Astrocyte (in vitro differentiated cells and primary cell): ENCODE measurements around the gene CCDC60. TPM values are rescaled to one million over a fixed set of nuclear protein-coding genes. Genes with fewer than 3 reads are reported as not detected.
A peak's percentile ranks its signal among the peaks of the same experiment; 100 is the strongest.

Experiments used
- DNase-seq: peaks from one replicate; pipeline ENCODE4 v3.0.0-alpha.2; 2010; ENCODE audit warnings: low read depth
- FAIRE-seq: peaks from 2 replicates; lab custom pipeline; 2011; peaks lifted over from hg19 to GRCh38; lab: Jason Lieb, UNC
- H2AFZ ChIP-seq: 2 replicates; pipeline ENCODE4 v1.6.0; 2012; ENCODE audit warnings: low read depth, low read length, inconsistent platforms
- H3K27ac ChIP-seq: 2 replicates; pipeline ENCODE4 v1.5.1; 2011; ENCODE audit warnings: low read depth, low read length, inconsistent platforms
- H3K27me3 ChIP-seq: 2 replicates; pipeline ENCODE4 v1.6.0; 2011; ENCODE audit warnings: low read length, inconsistent platforms; ENCODE audit not compliant: insufficient read depth
- H3K36me3 ChIP-seq: 2 replicates; pipeline ENCODE4 v1.5.1; 2011; ENCODE audit warnings: low read length, inconsistent platforms; ENCODE audit not compliant: insufficient read depth
- H3K4me1 ChIP-seq: 2 replicates; pipeline ENCODE4 v1.5.1; 2011; ENCODE audit warnings: low read length, inconsistent platforms; ENCODE audit not compliant: insufficient read depth
- H3K4me2 ChIP-seq: 2 replicates; pipeline ENCODE4 v1.6.0; 2012; ENCODE audit warnings: low read length, inconsistent platforms
- H3K4me3 ChIP-seq: 2 replicates; pipeline ENCODE4 v1.5.1; 2011; ENCODE audit warnings: low read depth, mild to moderate bottlenecking, low read length, inconsistent platforms; ENCODE audit not compliant: insufficient read depth
- H3K79me2 ChIP-seq: 2 replicates; pipeline ENCODE4 v1.6.0; 2012; ENCODE audit warnings: mild to moderate bottlenecking, low read length, inconsistent platforms; ENCODE audit not compliant: insufficient read depth
- H3K9ac ChIP-seq: 2 replicates; pipeline ENCODE4 v1.6.0; 2012; ENCODE audit warnings: mild to moderate bottlenecking, low read length, inconsistent platforms
- H3K9me3 ChIP-seq: 2 replicates; pipeline ENCODE4 v1.5.1; 2012; ENCODE audit warnings: low read depth, mild to moderate bottlenecking, low read length, inconsistent platforms; ENCODE audit not compliant: insufficient read depth
- H4K20me1 ChIP-seq: 2 replicates; pipeline ENCODE4 v1.6.0; 2012; ENCODE audit warnings: low read length, inconsistent platforms; ENCODE audit not compliant: insufficient read depth
- H3K27ac Mint-ChIP-seq: one replicate; pipeline ENCODE4 v1.8.0; 2021; ENCODE audit warnings: mild to moderate bottlenecking, mixed read lengths; ENCODE audit not compliant: unreplicated experiment
- H3K27me3 Mint-ChIP-seq: one replicate; pipeline ENCODE4 v1.8.0; 2021; ENCODE audit warnings: low read depth, mixed read lengths; ENCODE audit not compliant: unreplicated experiment
- H3K36me3 Mint-ChIP-seq: one replicate; pipeline ENCODE4 v1.8.0; 2021; ENCODE audit warnings: low read depth, mixed read lengths; ENCODE audit not compliant: unreplicated experiment
- H3K4me1 Mint-ChIP-seq: one replicate; pipeline ENCODE4 v1.8.0; 2021; ENCODE audit warnings: low read depth, mixed read lengths; ENCODE audit not compliant: unreplicated experiment
- H3K4me3 Mint-ChIP-seq: one replicate; pipeline ENCODE4 v1.8.0; 2021; ENCODE audit warnings: mild to moderate bottlenecking, moderate library complexity, mixed read lengths; ENCODE audit not compliant: unreplicated experiment
- H3K9me3 Mint-ChIP-seq: one replicate; pipeline ENCODE4 v1.8.0; 2021; ENCODE audit warnings: mild to moderate bottlenecking, mixed read lengths; ENCODE audit not compliant: unreplicated experiment
- EZH2 ChIP-seq: IDR thresholded peaks from 2 replicates; pipeline ENCODE4 v1.6.1; 2012; ENCODE audit warnings: mild to moderate bottlenecking, low read length, inconsistent platforms; ENCODE audit not compliant: insufficient read depth
- total RNA-seq: library from RNA; stranded (reverse); gene quantifications from 2 replicates; pipeline ENCODE4 v1.2.1, GENCODE V29; 2021
- TF ChIP-seq, protein P1 (sequence below): IDR thresholded peaks from 2 replicates; pipeline ENCODE4 v1.5.1; 2011; ENCODE audit warnings: low read depth, mild to moderate bottlenecking, inconsistent platforms, low read length, moderate library complexity; ENCODE audit not compliant: insufficient read depth

CCDC60 gene
- total RNA-seq, 1 donor from 2014 or later = 1.7 TPM

DNA sequence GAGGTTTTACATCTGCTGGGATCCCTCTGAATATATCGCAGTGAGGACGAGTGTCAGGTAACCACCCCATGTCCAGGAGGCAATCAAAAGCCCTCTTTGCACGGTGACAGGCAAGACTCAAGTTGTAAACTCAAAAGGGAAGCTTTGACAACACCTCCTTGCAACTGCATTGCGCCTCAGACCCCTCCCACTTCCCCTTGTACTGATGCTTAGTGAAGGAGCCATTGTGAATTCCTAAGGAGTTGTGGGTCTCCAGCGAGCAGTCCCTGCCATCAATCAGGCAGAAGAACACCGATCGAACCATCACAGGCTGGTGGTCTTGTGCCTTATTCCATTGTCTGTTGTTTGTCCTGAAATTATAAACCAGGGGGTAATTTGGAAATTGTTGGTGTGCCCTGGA, 112.6 kb downstream of the CCDC60 start:
- H3K36me3 ChIP-seq = no peaks in the 10 kb centered on the region
- DNase-seq = no peak

DNA sequence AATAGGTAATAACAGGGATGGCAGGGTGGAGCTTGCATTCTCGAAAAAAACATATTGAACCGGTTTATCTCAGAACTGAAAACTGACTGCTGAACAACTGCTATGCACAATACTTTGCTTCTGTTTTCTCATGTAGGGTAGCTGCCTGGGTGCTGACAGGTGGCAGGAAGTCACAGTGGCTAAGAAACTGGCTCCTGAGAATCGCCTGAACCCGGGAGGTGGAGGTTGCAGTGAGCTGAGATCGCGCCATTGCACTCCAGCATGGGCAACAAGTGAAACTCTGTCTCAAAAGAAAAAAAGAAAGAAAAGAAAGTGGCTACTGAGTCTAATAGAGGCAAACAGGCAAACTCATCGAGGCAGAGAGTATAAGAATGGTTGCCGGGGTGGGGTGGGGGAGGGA, 113.1 kb downstream of the CCDC60 start:
- Histone ChIP-seq H3K27ac (no peak overlapping the region), H3K4me3 (no peak overlapping the region), H3K9ac (no peak overlapping the region), H3K4me2 (no peak overlapping the region), H2AFZ (no peak overlapping the region), H4K20me1 (no peaks in the 10 kb centered on the region), H3K27me3 (no peaks in the 10 kb centered on the region), H3K79me2 (no peaks in the 10 kb centered on the region), H3K36me3 (no peaks in the 10 kb centered on the region), H3K9me3 (no peaks in the 10 kb centered on the region), H3K4me1 (no peaks in the 10 kb centered on the region)
- FAIRE-seq (no peak), DNase-seq (no peak)
- Mint-ChIP-seq H3K9me3 (no peaks in the 10 kb centered on the region), H3K27ac (no peak overlapping the region), H3K27me3 (peaks cover 6% of the 10 kb centered on the region), H3K4me1 (peaks cover 14% of the 10 kb centered on the region), H3K36me3 (no peaks in the 10 kb centered on the region), H3K4me3 (no peak overlapping the region)
- TF ChIP-seq EZH2 = no peak
- TF ChIP-seq, protein P1, sequence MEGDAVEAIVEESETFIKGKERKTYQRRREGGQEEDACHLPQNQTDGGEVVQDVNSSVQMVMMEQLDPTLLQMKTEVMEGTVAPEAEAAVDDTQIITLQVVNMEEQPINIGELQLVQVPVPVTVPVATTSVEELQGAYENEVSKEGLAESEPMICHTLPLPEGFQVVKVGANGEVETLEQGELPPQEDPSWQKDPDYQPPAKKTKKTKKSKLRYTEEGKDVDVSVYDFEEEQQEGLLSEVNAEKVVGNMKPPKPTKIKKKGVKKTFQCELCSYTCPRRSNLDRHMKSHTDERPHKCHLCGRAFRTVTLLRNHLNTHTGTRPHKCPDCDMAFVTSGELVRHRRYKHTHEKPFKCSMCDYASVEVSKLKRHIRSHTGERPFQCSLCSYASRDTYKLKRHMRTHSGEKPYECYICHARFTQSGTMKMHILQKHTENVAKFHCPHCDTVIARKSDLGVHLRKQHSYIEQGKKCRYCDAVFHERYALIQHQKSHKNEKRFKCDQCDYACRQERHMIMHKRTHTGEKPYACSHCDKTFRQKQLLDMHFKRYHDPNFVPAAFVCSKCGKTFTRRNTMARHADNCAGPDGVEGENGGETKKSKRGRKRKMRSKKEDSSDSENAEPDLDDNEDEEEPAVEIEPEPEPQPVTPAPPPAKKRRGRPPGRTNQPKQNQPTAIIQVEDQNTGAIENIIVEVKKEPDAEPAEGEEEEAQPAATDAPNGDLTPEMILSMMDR = no peak

More for the DNA sequence above, 112.6 kb downstream of the CCDC60 start:
- no peak overlapping the region for H3K4me3 ChIP-seq
- H3K4me1 ChIP-seq = no peaks in the 10 kb centered on the region
- Mint-ChIP-seq H3K27me3 (peaks cover 3% of the 10 kb centered on the region), H3K4me3 (no peak overlapping the region), H3K36me3 (no peaks in the 10 kb centered on the region), H3K9me3 (no peaks in the 10 kb centered on the region), H3K4me1 (peaks cover 14% of the 10 kb centered on the region), H3K27ac (peak overlapping the region; percentile 73)
- TF ChIP-seq, protein P1 = no peak
- TF ChIP-seq EZH2 = no peak
- H3K9ac ChIP-seq = no peak overlapping the region
- no peak overlapping the region for H3K4me2 ChIP-seq
- no peaks in the 10 kb centered on the region for H4K20me1 ChIP-seq
- no peaks in the 10 kb centered on the region for H3K9me3 ChIP-seq
- H3K27me3 ChIP-seq = no peaks in the 10 kb centered on the region
- no peak overlapping the region for H2AFZ ChIP-seq
- FAIRE-seq = no peak
- no peaks in the 10 kb centered on the region for H3K79me2 ChIP-seq
- no peak overlapping the region for H3K27ac ChIP-seq

DNA sequence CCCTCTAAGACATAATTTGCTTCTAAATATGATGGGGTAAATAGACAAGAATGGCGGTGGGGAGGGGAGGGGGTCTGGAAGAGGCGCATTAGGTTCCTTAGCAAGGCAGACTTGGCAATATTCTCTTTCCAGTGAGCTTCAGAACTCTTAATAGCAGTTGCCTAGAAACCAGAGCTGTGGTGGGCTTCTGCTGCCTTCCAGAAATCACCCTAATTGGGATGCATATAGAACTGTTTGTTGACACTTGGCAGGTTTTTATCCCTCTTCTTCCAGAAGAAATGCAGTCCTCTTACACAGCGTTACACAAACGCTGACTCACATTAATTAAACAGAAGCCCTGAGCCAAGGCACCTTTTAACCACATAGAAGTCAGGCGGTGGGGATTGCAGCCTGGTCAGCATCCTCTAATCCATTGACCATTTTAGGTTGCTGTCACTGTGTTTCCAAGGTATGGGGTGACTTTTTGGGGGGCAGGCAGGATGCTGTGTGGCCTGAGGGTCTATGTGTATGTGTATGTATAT, 114.1 kb downstream of the CCDC60 start:
- peak overlapping the region; percentile 34 for H3K27ac Mint-ChIP-seq
- no peak overlapping the region for H3K4me2 ChIP-seq
- H3K9me3 ChIP-seq = no peaks in the 10 kb centered on the region
- H3K9me3 Mint-ChIP-seq = no peaks in the 10 kb centered on the region
- no peaks in the 10 kb centered on the region for H4K20me1 ChIP-seq
- no peak overlapping the region for H2AFZ ChIP-seq
- H3K4me3 Mint-ChIP-seq = no peak overlapping the region
- FAIRE-seq (no peak), DNase-seq (no peak)
- no peak overlapping the region for H3K27ac ChIP-seq
- TF ChIP-seq, protein P1 = no peak
- no peak for TF ChIP-seq EZH2
- H3K27me3 Mint-ChIP-seq = peaks cover 9% of the 10 kb centered on the region
- no peaks in the 10 kb centered on the region for H3K4me1 ChIP-seq
- no peak overlapping the region for H3K9ac ChIP-seq
- no peaks in the 10 kb centered on the region for H3K36me3 ChIP-seq
- H3K4me1 Mint-ChIP-seq = peaks cover 14% of the 10 kb centered on the region
- H3K4me3 ChIP-seq = no peak overlapping the region
- no peaks in the 10 kb centered on the region for H3K36me3 Mint-ChIP-seq
- no peaks in the 10 kb centered on the region for H3K79me2 ChIP-seq
- H3K27me3 ChIP-seq = no peaks in the 10 kb centered on the region
